ENCODE data around the gene ACYP2.
"Not testable (repeated sequence)": the region's sequence is repeated elsewhere in the genome, so short reads cannot be mapped to it uniquely, and the experiment has no call there.

ACYP2 gene

GRCh38 chr2:54279385-54279784 is 164.0 kb downstream of the ACYP2 start:
- DNase-seq = no peak

GRCh38 chr2:54284826-54285225 is 169.4 kb downstream of the ACYP2 start:
- DNase-seq = no peak

- no peak for DNase-seq
Measured at GRCh38 chr2:54285451-54285850, 170.0 kb downstream of the ACYP2 start.

- DNase-seq = no peak
Measured at GRCh38 chr2:54287532-54287931, 172.1 kb downstream of the ACYP2 start.

GRCh38 chr2:54289917-54290316 is 174.5 kb downstream of the ACYP2 start:
- DNase-seq = no peak

GRCh38 chr2:54290356-54291025 is 175.1 kb downstream of the ACYP2 start:
- no peak for DNase-seq

- not testable (repeated sequence) for DNase-seq
Measured at GRCh38 chr2:54294665-54295064, 179.2 kb downstream of the ACYP2 start.

- no peak for DNase-seq
Measured at GRCh38 chr2:54295911-54296310, 180.5 kb downstream of the ACYP2 start.

GRCh38 chr2:54298514-54298913 is 183.1 kb downstream of the ACYP2 start:
- DNase-seq = no peak

- DNase-seq = no peak
Measured at GRCh38 chr2:54303631-54304030, 188.2 kb downstream of the ACYP2 start.

- no peak for DNase-seq
Measured at GRCh38 chr2:54306556-54306955, 191.1 kb downstream of the ACYP2 start.

- DNase-seq = no peak
Measured at GRCh38 chr2:54308186-54308585, 192.8 kb downstream of the ACYP2 start.

- DNase-seq = no peak
Measured at GRCh38 chr2:54308782-54309181, 193.4 kb downstream of the ACYP2 start.

- no peak for DNase-seq
Measured at GRCh38 chr2:54310311-54310710, 194.9 kb downstream of the ACYP2 start.

GRCh38 chr2:54310961-54311360 is 195.5 kb downstream of the ACYP2 start:
- no peak for DNase-seq

- no peak for DNase-seq
Measured at GRCh38 chr2:54313147-54313546, 197.7 kb downstream of the ACYP2 start.

- DNase-seq = no peak
Measured at GRCh38 chr2:54317973-54318372, 202.6 kb downstream of the ACYP2 start.

GRCh38 chr2:54318821-54319220 is 203.4 kb downstream of the ACYP2 start:
- no peak for DNase-seq

- DNase-seq = no peak
Measured at GRCh38 chr2:54321047-54321446, 205.6 kb downstream of the ACYP2 start.

GRCh38 chr2:54324517-54324916 is 209.1 kb downstream of the ACYP2 start:
- DNase-seq = not testable (repeated sequence)

GRCh38 chr2:54325148-54325547 is 209.7 kb downstream of the ACYP2 start:
- DNase-seq = no peak

- no peak for DNase-seq
Measured at GRCh38 chr2:54329482-54330161, 214.2 kb downstream of the ACYP2 start.

- DNase-seq = peak; percentile 88
Measured at GRCh38 chr2:54330162-54330925, 214.9 kb downstream of the ACYP2 start.
